ENCODE results near the gene TXNDC16. TPM values are rescaled to one million over a fixed set of nuclear protein-coding genes. Genes with fewer than 3 reads are reported as not detected.

The TXNDC16 gene
- total RNA-seq, 3 donors from 2014 or later = 8.6 to 10.3 (median 9.7) TPM

- DNase-seq = no peak
- no peak for TF ChIP-seq CTCF (IDR thresholded peaks at IDR 0.05)
- Histone ChIP-seq H3K4me3 (no peak overlapping the region), H3K4me1 (ENCODE audit: low read depth) (no peaks in the 10 kb centered on the region), H3K36me3 (ENCODE audit: low read depth) (no peaks in the 10 kb centered on the region), H3K9me3 (peaks cover 7% of the 10 kb centered on the region)
- intact Hi-C loops (cut with DNase I, micrococcal nuclease) = no loop called here
- ATAC-seq = no peak
Measured at GRCh38 chr14:52463375-52463774, 88.9 kb downstream of the TXNDC16 start.

GRCh38 chr14:52461721-52462120 is 90.6 kb downstream of the TXNDC16 start:
- Histone ChIP-seq H3K4me1 (ENCODE audit: low read depth) (no peaks in the 10 kb centered on the region), H3K36me3 (ENCODE audit: low read depth) (no peaks in the 10 kb centered on the region), H3K4me3 (no peak overlapping the region), H3K9me3 (peaks cover 7% of the 10 kb centered on the region)
- ATAC-seq (no peak), DNase-seq (no peak)
- intact Hi-C loops (cut with DNase I, micrococcal nuclease) = no loop called here
- TF ChIP-seq CTCF (IDR thresholded peaks at IDR 0.05) = no peak

GRCh38 chr14:52458721-52459085 is 93.6 kb downstream of the TXNDC16 start:
- intact Hi-C loops (cut with DNase I, micrococcal nuclease) = no loop called here
- peaks cover 7% of the 10 kb centered on the region for H3K9me3 ChIP-seq
- H3K36me3 ChIP-seq (ENCODE audit: low read depth) = no peaks in the 10 kb centered on the region
- no peaks in the 10 kb centered on the region for H3K4me1 ChIP-seq (ENCODE audit: low read depth)
- no peak for DNase-seq
- no peak for ATAC-seq
- H3K4me3 ChIP-seq = no peak overlapping the region
- TF ChIP-seq CTCF (IDR thresholded peaks at IDR 0.05) = no peak

GRCh38 chr14:52457411-52457810 is 94.9 kb downstream of the TXNDC16 start:
- H3K4me1 ChIP-seq (ENCODE audit: low read depth) = no peaks in the 10 kb centered on the region
- peaks cover 7% of the 10 kb centered on the region for H3K9me3 ChIP-seq
- intact Hi-C loops (cut with DNase I, micrococcal nuclease) = no loop called here
- DNase-seq = no peak
- no peak for ATAC-seq
- H3K36me3 ChIP-seq (ENCODE audit: low read depth) = no peaks in the 10 kb centered on the region
- TF ChIP-seq CTCF (IDR thresholded peaks at IDR 0.05) = no peak
- H3K4me3 ChIP-seq = no peak overlapping the region

- intact Hi-C loops (cut with DNase I, micrococcal nuclease) = no loop called here
- TF ChIP-seq CTCF (IDR thresholded peaks at IDR 0.05) = no peak
- Histone ChIP-seq H3K4me1 (ENCODE audit: low read depth) (no peaks in the 10 kb centered on the region), H3K36me3 (ENCODE audit: low read depth) (no peaks in the 10 kb centered on the region), H3K4me3 (no peak overlapping the region), H3K9me3 (no peaks in the 10 kb centered on the region)
- no peak for ATAC-seq
- DNase-seq = no peak
Measured at GRCh38 chr14:52455291-52456088, 96.8 kb downstream of the TXNDC16 start.
